CD1c-positive myeloid dendritic cell (primary cell): ENCODE measurements around the gene BCL2A1.
"Not testable (repeated sequence)": the region's sequence is repeated elsewhere in the genome, so short reads cannot be mapped to it uniquely, and the experiment has no call there.

Source experiments
- DNase-seq: peaks from one replicate; pipeline ENCODE4 v3.0.0-alpha.2; 2016; ENCODE audit errors: extremely low spot score

The BCL2A1 gene

GRCh38 chr15:79923515-79924169, 47.4 kb downstream of the BCL2A1 start:
- peak; percentile 96 for DNase-seq

- DNase-seq = peak; percentile 50
These were observed 47.9 kb downstream of the BCL2A1 start for GRCh38 chr15:79923079-79923514.

GRCh38 chr15:79922512-79923078, 48.4 kb downstream of the BCL2A1 start:
- no peak for DNase-seq

GRCh38 chr15:79919749-79920511, 51.1 kb downstream of the BCL2A1 start:
- no peak for DNase-seq

GRCh38 chr15:79919090-79919748, 51.8 kb downstream of the BCL2A1 start:
- no peak for DNase-seq

- DNase-seq = no peak
These were observed 52.7 kb downstream of the BCL2A1 start for GRCh38 chr15:79918278-79918677.

- no peak for DNase-seq
These were observed 54.4 kb downstream of the BCL2A1 start for GRCh38 chr15:79916502-79917132.

- DNase-seq = not testable (repeated sequence)
These were observed 55.1 kb downstream of the BCL2A1 start for GRCh38 chr15:79915776-79916501.

GRCh38 chr15:79914728-79915127, 56.3 kb downstream of the BCL2A1 start:
- no peak for DNase-seq
